C4-2B (cell line): Measurements from ENCODE around the gene ZNF705A.
"Not testable (repeated sequence)": the region's sequence is repeated elsewhere in the genome, so short reads cannot be mapped to it uniquely, and the experiment has no call there.

Experiments used
- CTCF ChIP-seq: fragments of 450-650 bp; conservative IDR thresholded peaks from 2 replicates; pipeline ENCODE4 v1.5.1; 2017; ENCODE audit warnings: mild to moderate bottlenecking
- ZFX ChIP-seq: fragments of 450-650 bp; IDR thresholded peaks from 2 replicates; pipeline ENCODE4 v1.6.1; 2017

- TF ChIP-seq CTCF, result peak; percentile 7; the same call in 1 of the 2 replicates
- not testable (repeated sequence) for TF ChIP-seq ZFX
Measured at GRCh38 chr12:8188088-8188487, 31.3 kb downstream of the ZNF705A start.
